ENCODE measurements around the gene MAP3K20.
A peak's percentile ranks its signal among the peaks of the same experiment; 100 is the strongest.
"Not testable (repeated sequence)": the region's sequence is repeated elsewhere in the genome, so short reads cannot be mapped to it uniquely, and the experiment has no call there.

The MAP3K20 gene

GRCh38 chr2:173037245-173038120, 38.2 kb upstream of the MAP3K20 start:
- H3K27ac ChIP-seq (ENCODE audit: low read depth, low read length) = no peak overlapping the region

GRCh38 chr2:173038257-173038656, 37.4 kb upstream of the MAP3K20 start:
- H3K4me1 ChIP-seq (ENCODE audit: control insufficient read depth, insufficient read depth, low read length, unreplicated experiment); H3K27me3 ChIP-seq (ENCODE audit: insufficient read depth, low read length); H3K27ac ChIP-seq (ENCODE audit: low read depth, low read length); H2AFZ ChIP-seq (ENCODE audit: low read length, unreplicated experiment); H3K4me3 ChIP-seq (ENCODE audit: low read depth, low read length); H3K36me3 ChIP-seq (ENCODE audit: insufficient read depth, low read length); H3K79me2 ChIP-seq (ENCODE audit: control insufficient read depth, insufficient read depth, low read length, unreplicated experiment): not testable (repeated sequence)

More at GRCh38 chr2:173037245-173038120, 38.2 kb upstream of the MAP3K20 start:
- Histone ChIP-seq H3K79me2 (ENCODE audit: control insufficient read depth, insufficient read depth, low read length, unreplicated experiment) (no peaks in the 10 kb centered on the region), H3K4me1 (ENCODE audit: control insufficient read depth, insufficient read depth, low read length, unreplicated experiment) (no peaks in the 10 kb centered on the region), H3K27me3 (ENCODE audit: insufficient read depth, low read length) (no peaks in the 10 kb centered on the region), H3K4me3 (ENCODE audit: low read depth, low read length) (no peak overlapping the region), H3K36me3 (ENCODE audit: insufficient read depth, low read length) (no peaks in the 10 kb centered on the region), H2AFZ (ENCODE audit: low read length, unreplicated experiment) (no peak overlapping the region)

GRCh38 chr2:173040729-173041128, 34.9 kb upstream of the MAP3K20 start:
- no peak overlapping the region for H3K27ac ChIP-seq (ENCODE audit: low read depth, low read length)
- H3K27me3 ChIP-seq (ENCODE audit: insufficient read depth, low read length) = no peaks in the 10 kb centered on the region
- H2AFZ ChIP-seq (ENCODE audit: low read length, unreplicated experiment) = no peak overlapping the region
- H3K79me2 ChIP-seq (ENCODE audit: control insufficient read depth, insufficient read depth, low read length, unreplicated experiment) = no peaks in the 10 kb centered on the region
- no peaks in the 10 kb centered on the region for H3K4me1 ChIP-seq (ENCODE audit: control insufficient read depth, insufficient read depth, low read length, unreplicated experiment)
- no peak overlapping the region for H3K4me3 ChIP-seq (ENCODE audit: low read depth, low read length)
- H3K36me3 ChIP-seq (ENCODE audit: insufficient read depth, low read length) = no peaks in the 10 kb centered on the region

GRCh38 chr2:173043476-173043875, 32.2 kb upstream of the MAP3K20 start:
- H3K27ac ChIP-seq (ENCODE audit: low read depth, low read length) = no peak overlapping the region
- no peak overlapping the region for H2AFZ ChIP-seq (ENCODE audit: low read length, unreplicated experiment)
- no peaks in the 10 kb centered on the region for H3K36me3 ChIP-seq (ENCODE audit: insufficient read depth, low read length)
- no peak overlapping the region for H3K4me3 ChIP-seq (ENCODE audit: low read depth, low read length)
- H3K79me2 ChIP-seq (ENCODE audit: control insufficient read depth, insufficient read depth, low read length, unreplicated experiment) = no peaks in the 10 kb centered on the region
- H3K27me3 ChIP-seq (ENCODE audit: insufficient read depth, low read length) = no peaks in the 10 kb centered on the region
- peaks cover 7% of the 10 kb centered on the region for H3K4me1 ChIP-seq (ENCODE audit: control insufficient read depth, insufficient read depth, low read length, unreplicated experiment)

GRCh38 chr2:173043897-173044519, 31.6 kb upstream of the MAP3K20 start:
- H3K4me1 ChIP-seq (ENCODE audit: control insufficient read depth, insufficient read depth, low read length, unreplicated experiment) = peaks cover 9% of the 10 kb centered on the region
- no peak overlapping the region for H3K4me3 ChIP-seq (ENCODE audit: low read depth, low read length)
- no peaks in the 10 kb centered on the region for H3K79me2 ChIP-seq (ENCODE audit: control insufficient read depth, insufficient read depth, low read length, unreplicated experiment)
- H3K27me3 ChIP-seq (ENCODE audit: insufficient read depth, low read length) = no peaks in the 10 kb centered on the region
- H3K36me3 ChIP-seq (ENCODE audit: insufficient read depth, low read length) = no peaks in the 10 kb centered on the region
- H3K27ac ChIP-seq (ENCODE audit: low read depth, low read length) = no peak overlapping the region
- H2AFZ ChIP-seq (ENCODE audit: low read length, unreplicated experiment) = no peak overlapping the region

- no peaks in the 10 kb centered on the region for H3K36me3 ChIP-seq (ENCODE audit: insufficient read depth, low read length)
- no peak overlapping the region for H3K27ac ChIP-seq (ENCODE audit: low read depth, low read length)
- H2AFZ ChIP-seq (ENCODE audit: low read length, unreplicated experiment) = no peak overlapping the region
- no peaks in the 10 kb centered on the region for H3K79me2 ChIP-seq (ENCODE audit: control insufficient read depth, insufficient read depth, low read length, unreplicated experiment)
- H3K4me1 ChIP-seq (ENCODE audit: control insufficient read depth, insufficient read depth, low read length, unreplicated experiment) = peaks cover 12% of the 10 kb centered on the region
- H3K27me3 ChIP-seq (ENCODE audit: insufficient read depth, low read length) = no peaks in the 10 kb centered on the region
- H3K4me3 ChIP-seq (ENCODE audit: low read depth, low read length) = no peak overlapping the region
These were observed 31.0 kb upstream of the MAP3K20 start for GRCh38 chr2:173044686-173045085.

- Histone ChIP-seq H3K27ac (ENCODE audit: low read depth, low read length) (no peak overlapping the region), H2AFZ (ENCODE audit: low read length, unreplicated experiment) (no peak overlapping the region), H3K4me3 (ENCODE audit: low read depth, low read length) (no peak overlapping the region), H3K36me3 (ENCODE audit: insufficient read depth, low read length) (no peaks in the 10 kb centered on the region), H3K4me1 (ENCODE audit: control insufficient read depth, insufficient read depth, low read length, unreplicated experiment) (peaks cover 17% of the 10 kb centered on the region), H3K27me3 (ENCODE audit: insufficient read depth, low read length) (no peaks in the 10 kb centered on the region), H3K79me2 (ENCODE audit: control insufficient read depth, insufficient read depth, low read length, unreplicated experiment) (no peaks in the 10 kb centered on the region)
These were observed 30.5 kb upstream of the MAP3K20 start for GRCh38 chr2:173045181-173045580.

GRCh38 chr2:173048522-173048896, 27.1 kb upstream of the MAP3K20 start:
- H3K27ac ChIP-seq (ENCODE audit: low read depth, low read length) = peak overlapping the region; percentile 94
- peak overlapping the region; percentile 72 for H2AFZ ChIP-seq (ENCODE audit: low read length, unreplicated experiment)
- H3K4me1 ChIP-seq (ENCODE audit: control insufficient read depth, insufficient read depth, low read length, unreplicated experiment) = peaks cover 25% of the 10 kb centered on the region
- no peaks in the 10 kb centered on the region for H3K79me2 ChIP-seq (ENCODE audit: control insufficient read depth, insufficient read depth, low read length, unreplicated experiment)
- H3K36me3 ChIP-seq (ENCODE audit: insufficient read depth, low read length) = no peaks in the 10 kb centered on the region
- no peaks in the 10 kb centered on the region for H3K27me3 ChIP-seq (ENCODE audit: insufficient read depth, low read length)
- H3K4me3 ChIP-seq (ENCODE audit: low read depth, low read length) = peak overlapping the region; percentile 48

- no peaks in the 10 kb centered on the region for H3K36me3 ChIP-seq (ENCODE audit: insufficient read depth, low read length)
- H3K27me3 ChIP-seq (ENCODE audit: insufficient read depth, low read length) = no peaks in the 10 kb centered on the region
- peaks cover 29% of the 10 kb centered on the region for H3K4me1 ChIP-seq (ENCODE audit: control insufficient read depth, insufficient read depth, low read length, unreplicated experiment)
- no peak overlapping the region for H2AFZ ChIP-seq (ENCODE audit: low read length, unreplicated experiment)
- no peaks in the 10 kb centered on the region for H3K79me2 ChIP-seq (ENCODE audit: control insufficient read depth, insufficient read depth, low read length, unreplicated experiment)
- peak overlapping the region; percentile 48 for H3K4me3 ChIP-seq (ENCODE audit: low read depth, low read length)
- H3K27ac ChIP-seq (ENCODE audit: low read depth, low read length) = peak overlapping the region; percentile 94
These were observed 26.6 kb upstream of the MAP3K20 start for GRCh38 chr2:173048897-173049661.

GRCh38 chr2:173049831-173050230, 25.8 kb upstream of the MAP3K20 start:
- no peaks in the 10 kb centered on the region for H3K79me2 ChIP-seq (ENCODE audit: control insufficient read depth, insufficient read depth, low read length, unreplicated experiment)

More at GRCh38 chr2:173049831-173050230, 25.8 kb upstream of the MAP3K20 start:
- no peaks in the 10 kb centered on the region for H3K27me3 ChIP-seq (ENCODE audit: insufficient read depth, low read length)
- peak overlapping the region; percentile 67 for H2AFZ ChIP-seq (ENCODE audit: low read length, unreplicated experiment)
- H3K4me1 ChIP-seq (ENCODE audit: control insufficient read depth, insufficient read depth, low read length, unreplicated experiment) = peaks cover 29% of the 10 kb centered on the region
- H3K4me3 ChIP-seq (ENCODE audit: low read depth, low read length) = peak overlapping the region; percentile 48
- H3K27ac ChIP-seq (ENCODE audit: low read depth, low read length) = peak overlapping the region; percentile 94
- H3K36me3 ChIP-seq (ENCODE audit: insufficient read depth, low read length) = no peaks in the 10 kb centered on the region
